Measurements from ENCODE around the gene GMPR. TPM values are rescaled to one million over a fixed set of nuclear protein-coding genes. Genes with fewer than 3 reads are reported as not detected.

Gene GMPR
- total and polyA plus RNA-seq, 2 donors (not counting 3 experiments of a cell fraction or from before 2014, with no cell fraction given): 36.3 to 64.0 TPM

DNA sequence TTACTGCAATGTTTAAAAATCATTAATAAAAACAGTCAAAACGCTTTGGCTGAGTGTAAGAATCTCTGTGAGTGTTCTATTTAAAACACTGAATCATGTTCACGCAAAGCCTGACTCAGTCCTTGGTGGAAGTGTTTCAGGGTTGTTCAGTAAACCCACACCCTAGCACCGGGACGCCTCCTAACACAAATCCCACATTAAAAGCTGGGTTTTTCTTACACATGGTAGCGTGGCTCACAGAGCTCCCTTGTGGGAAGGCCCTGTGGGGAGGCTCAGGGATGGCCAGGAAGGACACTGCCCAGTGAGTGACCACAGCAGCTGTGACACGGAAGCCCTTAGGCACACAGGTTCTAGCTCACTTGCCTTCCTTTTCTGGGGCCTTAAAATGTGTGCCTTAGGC, 80.2 kb downstream of the GMPR start:
- no peaks in the 10 kb centered on the region for H4K20me1 ChIP-seq (replicated peaks; ENCODE audit: control insufficient read depth, extremely low read depth, insufficient read depth, low read length)
- no peaks in the 10 kb centered on the region for H3K9me1 ChIP-seq (replicated peaks; ENCODE audit: control insufficient read depth, extremely low read depth, insufficient read depth, low read length)
- H3K9ac ChIP-seq (replicated peaks; ENCODE audit: extremely low read depth, insufficient read depth, low read length): no peak overlapping the region
- no peak for FAIRE-seq
- H3K4me2 ChIP-seq (ENCODE audit: insufficient read depth, low read length): no peak overlapping the region
- TF ChIP-seq, protein P1, sequence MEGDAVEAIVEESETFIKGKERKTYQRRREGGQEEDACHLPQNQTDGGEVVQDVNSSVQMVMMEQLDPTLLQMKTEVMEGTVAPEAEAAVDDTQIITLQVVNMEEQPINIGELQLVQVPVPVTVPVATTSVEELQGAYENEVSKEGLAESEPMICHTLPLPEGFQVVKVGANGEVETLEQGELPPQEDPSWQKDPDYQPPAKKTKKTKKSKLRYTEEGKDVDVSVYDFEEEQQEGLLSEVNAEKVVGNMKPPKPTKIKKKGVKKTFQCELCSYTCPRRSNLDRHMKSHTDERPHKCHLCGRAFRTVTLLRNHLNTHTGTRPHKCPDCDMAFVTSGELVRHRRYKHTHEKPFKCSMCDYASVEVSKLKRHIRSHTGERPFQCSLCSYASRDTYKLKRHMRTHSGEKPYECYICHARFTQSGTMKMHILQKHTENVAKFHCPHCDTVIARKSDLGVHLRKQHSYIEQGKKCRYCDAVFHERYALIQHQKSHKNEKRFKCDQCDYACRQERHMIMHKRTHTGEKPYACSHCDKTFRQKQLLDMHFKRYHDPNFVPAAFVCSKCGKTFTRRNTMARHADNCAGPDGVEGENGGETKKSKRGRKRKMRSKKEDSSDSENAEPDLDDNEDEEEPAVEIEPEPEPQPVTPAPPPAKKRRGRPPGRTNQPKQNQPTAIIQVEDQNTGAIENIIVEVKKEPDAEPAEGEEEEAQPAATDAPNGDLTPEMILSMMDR (IDR thresholded peaks at IDR 0.05; ENCODE audit: extremely low read depth in 1 of 2, insufficient read depth in 1 of 2, low read depth in 1 of 2, low read length in 2 of 2): no peak
- TF ChIP-seq GATA2 (IDR thresholded peaks at IDR 0.05; ENCODE audit: insufficient read depth, insufficient read length, low read depth, low read length) (no peak), POLR2AphosphoS5 (IDR thresholded peaks at IDR 0.05; ENCODE audit: insufficient read depth, low read depth, low read length) (no peak), POLR2A (IDR thresholded peaks at IDR 0.05; ENCODE audit: low read depth, low read length) (no peak), JUN (IDR thresholded peaks at IDR 0.05; ENCODE audit: borderline replicate concordance, insufficient read depth, insufficient read length, low read depth) (no peak), FOS (IDR thresholded peaks at IDR 0.05; ENCODE audit: borderline replicate concordance, insufficient read depth, low read length) (no peak), EZH2 (IDR thresholded peaks at IDR 0.05; ENCODE audit: borderline replicate concordance, low read depth, low read length, severe bottlenecking) (no peak), MYC (IDR thresholded peaks at IDR 0.05; ENCODE audit: low read depth, low read length) (no peak)
- TF ChIP-seq, protein P2, sequence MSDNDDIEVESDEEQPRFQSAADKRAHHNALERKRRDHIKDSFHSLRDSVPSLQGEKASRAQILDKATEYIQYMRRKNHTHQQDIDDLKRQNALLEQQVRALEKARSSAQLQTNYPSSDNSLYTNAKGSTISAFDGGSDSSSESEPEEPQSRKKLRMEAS (IDR thresholded peaks at IDR 0.05; ENCODE audit: insufficient read depth, insufficient read length): no peak
- H3K36me3 ChIP-seq (ENCODE audit: control insufficient read depth in 2 of 2, extremely low read depth in 1 of 2, insufficient read depth in 2 of 2, low read length in 2 of 2): no peaks in the 10 kb centered on the region
- intact Hi-C loops (cut with micrococcal nuclease) (no loop called here), dilution Hi-C loops (cut with MboI; ENCODE audit: extremely low pct_ligation_motif_present, low sequenced_read_pairs) (no loop called here)
- no peak overlapping the region for H2AFZ ChIP-seq (ENCODE audit: low read depth, low read length)
- no TSS peak for BruUV-seq (replicated peaks)
- no peaks in the 10 kb centered on the region for H3K27me3 ChIP-seq (ENCODE audit: control insufficient read depth in 2 of 2, insufficient read depth in 2 of 2, low read length in 2 of 2)
- no peak overlapping the region for H3K4me3 ChIP-seq (replicated peaks in 1 of 3; ENCODE audit: insufficient read depth in 1 of 3, low read depth in 1 of 3, low read length in 3 of 3)
- no peaks in the 10 kb centered on the region for H3K9me3 ChIP-seq (replicated peaks; ENCODE audit: control insufficient read depth, insufficient read depth, low read length)
- ChIA-PET CTCF (interaction anchor here (0.9 to 4.9 kb wide), 2 partner anchors 10 to 14 kb away, joined by 3 to 36 read pairs; no protein-coding TSS in a partner anchor), POLR2A (no interaction called here)
- H3K4me1 ChIP-seq (ENCODE audit: control insufficient read depth, extremely low read depth, insufficient read depth, low read length): peaks cover 15% of the 10 kb centered on the region
- H3K27ac ChIP-seq (ENCODE audit: insufficient read depth, low read depth, low read length): no peak overlapping the region
- no peak for DNase-seq (ENCODE audit: low read depth, low spot score)
- no peaks in the 10 kb centered on the region for H3K79me2 ChIP-seq (ENCODE audit: control insufficient read depth, insufficient read depth, low read length)

Measured in endothelial cell of umbilical vein (primary cell).